IgD-negative memory B cell (primary cell): Measurements from ENCODE around the gene TMEM150B. TPM values are rescaled to one million over a fixed set of nuclear protein-coding genes. Genes with fewer than 3 reads are reported as not detected.

ENCODE experiments used
- H3K27ac Mint-ChIP-seq, 3 donors: one replicate each; pipeline ENCODE4 v1.8.0; 2020 to 2022; ENCODE audit warnings: mild to moderate bottlenecking in 3 of 3, mixed read lengths in 3 of 3, moderate library complexity in 1 of 3
- H3K27me3 Mint-ChIP-seq: one replicate; pipeline ENCODE4 v1.8.0; 2021; ENCODE audit warnings: mixed read lengths
- H3K36me3 Mint-ChIP-seq: one replicate; pipeline ENCODE4 v1.8.0; 2020; ENCODE audit warnings: mild to moderate bottlenecking, mixed read lengths
- H3K4me1 Mint-ChIP-seq, 3 donors: one replicate each; pipeline ENCODE4 v1.8.0; 2020 to 2022; ENCODE audit warnings: mixed read lengths in 3 of 3, mild to moderate bottlenecking in 1 of 3
- H3K4me3 Mint-ChIP-seq, 4 donors: one replicate each; pipeline ENCODE4 v1.8.0; 2020 to 2022; ENCODE audit warnings: mild to moderate bottlenecking in 4 of 4, mixed read lengths in 4 of 4, moderate library complexity in 3 of 4
- H3K9me3 Mint-ChIP-seq, 3 donors: one replicate each; pipeline ENCODE4 v1.8.0; 2020 to 2021; ENCODE audit warnings: mixed read lengths in 3 of 3, mild to moderate bottlenecking in 1 of 3
- polyA plus RNA-seq: library from polyadenylated mRNA; unstranded; fragments of 300-500 nt; fragmentation: Illumina TruSeq; gene quantifications from one replicate; pipeline ENCODE4 v1.2.3, GENCODE V29; 2021

TMEM150B gene
- polyA plus RNA-seq, 1 donor from 2014 or later = not detected

DNA sequence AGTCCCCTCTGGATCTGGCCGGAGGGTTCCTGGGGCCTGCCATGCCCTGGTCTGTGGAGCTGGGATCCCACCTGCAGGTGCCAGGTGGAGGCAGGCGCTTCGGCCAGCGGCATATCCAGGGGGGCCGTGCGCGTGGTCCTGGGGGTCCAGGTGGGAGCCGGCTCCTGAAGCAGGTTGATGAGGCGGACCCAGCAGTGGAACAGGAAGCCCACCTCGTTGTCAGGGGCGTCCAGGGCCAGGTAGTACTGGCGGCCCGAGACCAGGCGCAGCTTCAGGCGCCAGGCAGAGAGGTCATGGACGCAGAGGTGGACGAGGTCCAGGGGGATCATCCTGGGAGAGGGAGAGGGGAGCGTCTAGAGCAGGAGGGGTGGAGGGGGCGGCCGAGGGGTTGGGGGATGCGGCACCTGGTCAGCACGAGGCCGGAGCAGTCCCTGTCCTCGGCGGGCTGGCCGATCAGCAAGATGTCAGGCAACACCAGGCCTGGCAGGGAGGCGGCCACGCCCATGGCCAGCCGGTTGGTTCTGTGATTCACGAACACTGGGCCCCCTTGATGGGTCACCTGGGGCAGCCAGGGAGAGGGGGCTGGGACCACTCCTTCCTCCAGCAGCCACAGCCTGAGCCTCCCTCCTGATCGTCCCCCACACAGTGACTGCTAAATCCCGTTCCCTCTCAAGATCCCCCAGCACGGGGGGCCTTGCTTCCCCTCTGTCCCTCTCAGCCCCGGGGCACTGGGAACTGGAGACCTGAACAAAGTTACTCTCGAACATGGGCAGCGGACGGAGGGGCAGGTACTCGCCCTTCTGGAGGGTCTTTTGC is 37.2 kb upstream of the TMEM150B start:
- peaks cover 0 to 2% (median 0%) of the 10 kb centered on the region in 3 donors for H3K9me3 Mint-ChIP-seq
- no peak overlapping the region for H3K27ac Mint-ChIP-seq
- H3K36me3 Mint-ChIP-seq = peaks cover 2% of the 10 kb centered on the region
- H3K4me3 Mint-ChIP-seq = peak overlapping the region in 1 of 4 donors; percentile 54
- no peaks in the 10 kb centered on the region for H3K4me1 Mint-ChIP-seq
- peaks cover 10% of the 10 kb centered on the region for H3K27me3 Mint-ChIP-seq

DNA sequence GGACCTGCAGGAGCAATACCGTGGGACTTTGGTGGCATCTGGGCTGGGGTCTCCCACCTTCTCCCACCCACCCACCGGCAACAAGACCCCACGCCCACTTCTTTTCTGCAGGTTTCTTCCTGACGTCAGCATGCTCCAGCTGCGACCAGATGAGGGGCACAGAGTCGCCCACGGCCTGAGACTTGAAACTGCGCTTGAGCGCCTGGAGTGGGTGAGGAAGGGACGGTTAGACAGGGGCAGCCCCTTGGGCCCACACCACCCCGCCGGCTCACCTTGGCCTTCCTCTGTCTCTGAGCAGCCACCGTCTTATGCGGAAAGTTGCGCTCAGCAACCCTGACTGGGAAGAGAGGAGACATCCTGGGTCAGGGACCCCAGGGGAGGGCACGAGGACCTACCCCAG is 35.8 kb upstream of the TMEM150B start:
- Mint-ChIP-seq H3K9me3 (peaks cover 0 to 2% (median 0%) of the 10 kb centered on the region in 3 donors), H3K27me3 (peaks cover 19% of the 10 kb centered on the region), H3K27ac (no peak overlapping the region)

DNA sequence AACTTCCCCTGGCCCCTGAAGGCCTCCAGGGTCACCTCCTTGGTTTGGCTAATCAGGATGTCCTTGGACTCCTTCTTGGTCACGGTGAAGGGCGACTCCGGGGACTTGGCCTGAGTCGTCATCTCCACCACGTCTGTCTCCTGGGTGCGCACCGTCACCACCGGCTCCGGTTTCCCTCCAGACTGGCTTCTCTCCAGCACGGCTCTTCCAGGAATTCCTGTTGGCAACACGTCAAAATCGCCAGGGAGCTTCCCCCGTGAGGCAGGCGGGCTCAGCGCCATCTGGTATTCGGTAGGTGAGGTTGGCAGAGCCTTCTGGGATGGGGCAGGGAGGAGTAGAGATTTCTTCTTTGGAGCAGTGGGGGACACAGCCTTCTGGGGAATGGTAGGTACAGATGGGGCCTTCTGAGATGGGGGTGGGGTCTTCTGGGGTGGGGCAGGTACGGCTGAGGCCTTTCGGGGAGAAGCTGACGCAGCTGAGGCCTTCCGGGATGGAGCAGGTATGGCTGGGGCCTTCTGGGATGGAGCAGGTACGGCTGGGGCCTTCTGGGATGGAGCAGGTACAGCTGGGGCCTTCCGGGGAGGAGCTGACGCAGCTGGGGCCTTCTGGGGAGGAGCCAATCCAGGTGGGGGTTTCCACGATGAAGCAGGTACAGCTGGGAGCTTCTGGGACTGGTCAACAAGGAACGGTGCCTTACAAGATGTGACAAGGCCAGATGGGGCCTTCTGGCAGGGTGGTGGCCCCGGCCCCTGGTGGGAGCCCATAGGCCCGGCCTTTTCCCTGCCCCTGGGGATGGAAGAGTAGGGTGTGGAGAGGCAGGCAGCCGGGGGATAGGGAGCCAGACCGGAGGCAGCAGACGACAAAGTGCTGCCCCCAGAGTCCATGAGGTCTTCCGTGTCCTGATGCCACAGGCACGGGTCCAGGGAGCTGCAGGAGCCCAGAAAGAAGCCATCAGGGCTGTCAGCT is 34.1 kb upstream of the TMEM150B start:
- Mint-ChIP-seq H3K4me1 (no peaks in the 10 kb centered on the region), H3K4me3 (no peak overlapping the region), H3K27ac (no peak overlapping the region), H3K27me3 (peaks cover 22% of the 10 kb centered on the region), H3K9me3 (peaks cover 0 to 2% (median 0%) of the 10 kb centered on the region in 3 donors), H3K36me3 (peaks cover 2% of the 10 kb centered on the region)

More for the DNA sequence above, 35.8 kb upstream of the TMEM150B start:
- H3K4me3 Mint-ChIP-seq = no peak overlapping the region
- H3K4me1 Mint-ChIP-seq = no peaks in the 10 kb centered on the region
- peaks cover 2% of the 10 kb centered on the region for H3K36me3 Mint-ChIP-seq

DNA sequence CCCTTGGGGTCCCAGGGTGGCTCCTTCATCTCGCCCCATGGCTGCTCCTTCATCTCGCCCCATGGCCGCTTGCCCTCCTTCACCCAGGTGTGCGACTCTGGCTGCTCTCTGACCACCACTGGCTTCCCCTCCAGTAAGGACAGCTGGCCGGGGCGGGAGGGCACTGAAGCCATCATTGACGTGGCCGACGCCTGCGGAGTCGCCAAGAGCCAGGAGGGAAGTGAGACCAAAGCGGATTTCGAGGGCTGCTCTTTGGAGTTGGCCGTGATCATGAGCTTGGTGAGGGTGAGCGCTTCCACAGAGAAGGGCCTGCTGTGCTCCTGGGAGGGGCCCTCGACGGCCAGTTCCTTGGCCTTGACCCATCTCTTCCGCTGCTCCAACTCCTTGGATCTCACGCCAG is 33.4 kb upstream of the TMEM150B start:
- Mint-ChIP-seq H3K4me3 (no peak overlapping the region), H3K27ac (no peak overlapping the region), H3K9me3 (peaks cover 0 to 2% (median 0%) of the 10 kb centered on the region in 3 donors), H3K4me1 (peaks cover 0 to under 1% (median 0%) of the 10 kb centered on the region in 3 donors), H3K27me3 (peaks cover 24% of the 10 kb centered on the region), H3K36me3 (peaks cover 2% of the 10 kb centered on the region)

DNA sequence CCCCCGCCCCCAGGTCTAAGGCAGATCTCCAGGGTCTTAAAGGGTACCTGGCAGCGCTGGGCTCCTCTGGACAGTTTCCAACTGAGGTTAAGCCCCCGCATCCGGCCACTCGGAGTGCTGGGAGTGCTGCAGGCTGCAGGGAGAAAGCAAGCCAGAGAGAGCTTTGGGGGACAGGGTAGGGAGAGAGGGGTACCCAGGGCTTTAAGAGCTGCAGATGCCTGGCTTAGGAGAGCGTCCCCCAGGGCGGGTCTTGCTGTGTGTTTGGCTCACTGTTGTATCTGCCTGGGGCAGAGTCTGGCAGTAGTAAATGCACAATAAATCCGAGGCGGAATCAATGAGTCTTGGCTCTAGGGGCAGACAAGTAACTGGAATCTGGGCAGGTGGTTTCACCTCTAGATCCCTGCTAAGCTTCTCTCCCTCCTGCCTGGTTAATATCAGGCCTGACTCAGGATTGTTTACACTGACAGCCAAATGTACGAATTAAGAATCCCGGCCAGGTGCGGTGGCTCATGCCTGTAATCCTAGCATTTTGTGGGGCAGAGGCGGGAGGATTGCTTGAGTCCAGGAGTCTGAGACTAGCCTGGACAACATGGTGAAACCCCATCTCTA is 30.2 kb upstream of the TMEM150B start:
- peaks cover 0 to 5% (median 0%) of the 10 kb centered on the region in 3 donors for H3K9me3 Mint-ChIP-seq
- H3K4me3 Mint-ChIP-seq = no peak overlapping the region

DNA sequence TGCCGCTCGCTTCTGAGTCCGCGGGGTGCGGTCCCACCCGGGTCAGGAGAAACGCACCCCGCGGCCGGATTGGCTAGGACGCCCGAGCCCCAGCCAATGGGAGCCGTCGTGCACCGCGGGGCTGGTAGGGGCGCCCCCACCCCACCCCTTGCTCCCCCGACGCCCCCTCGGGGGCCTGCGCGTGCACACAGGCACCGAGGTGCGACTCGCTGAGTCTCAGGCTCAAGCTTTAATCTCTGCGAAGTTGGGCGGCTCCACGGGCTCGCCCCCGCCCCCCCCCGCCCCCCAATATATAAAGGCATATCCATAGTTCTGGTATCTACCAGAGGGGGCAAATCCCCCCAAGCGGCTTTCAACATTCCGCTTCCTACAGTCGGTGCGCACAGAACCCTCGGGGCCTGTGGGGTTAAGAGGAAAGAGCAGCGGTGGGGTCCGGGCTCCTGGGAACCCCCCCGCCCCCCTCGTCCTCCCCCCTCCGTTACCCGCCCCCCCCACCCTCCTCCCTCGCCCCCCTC is 29.6 kb upstream of the TMEM150B start, which contains the start of gene COX6B2:
COX6B2 (minus strand) TSS at position 22 of the 515 bp plus-strand sequence. CDS start 198 bp downstream, outside the sequence.
- peaks cover 4 to 9% (median 5%) of the 10 kb centered on the region in 3 donors for H3K4me1 Mint-ChIP-seq
- H3K9me3 Mint-ChIP-seq = peaks cover 0 to 5% (median 0%) of the 10 kb centered on the region in 3 donors
- peak within 1 kb of the TSS; percentile 50 to 89 (median 76) for H3K4me3 Mint-ChIP-seq
- H3K36me3 Mint-ChIP-seq = peaks cover 2% of the 10 kb centered on the region
- H3K27me3 Mint-ChIP-seq = peaks cover 46% of the 10 kb centered on the region
- peak within 1 kb of the TSS in 1 of 3 donors; percentile 39 for H3K27ac Mint-ChIP-seq

More for the DNA sequence above, 30.2 kb upstream of the TMEM150B start:
- Mint-ChIP-seq H3K27me3 (peaks cover 46% of the 10 kb centered on the region), H3K27ac (no peak overlapping the region), H3K4me1 (peaks cover 4 to 9% (median 5%) of the 10 kb centered on the region in 3 donors), H3K36me3 (peaks cover 2% of the 10 kb centered on the region)

DNA sequence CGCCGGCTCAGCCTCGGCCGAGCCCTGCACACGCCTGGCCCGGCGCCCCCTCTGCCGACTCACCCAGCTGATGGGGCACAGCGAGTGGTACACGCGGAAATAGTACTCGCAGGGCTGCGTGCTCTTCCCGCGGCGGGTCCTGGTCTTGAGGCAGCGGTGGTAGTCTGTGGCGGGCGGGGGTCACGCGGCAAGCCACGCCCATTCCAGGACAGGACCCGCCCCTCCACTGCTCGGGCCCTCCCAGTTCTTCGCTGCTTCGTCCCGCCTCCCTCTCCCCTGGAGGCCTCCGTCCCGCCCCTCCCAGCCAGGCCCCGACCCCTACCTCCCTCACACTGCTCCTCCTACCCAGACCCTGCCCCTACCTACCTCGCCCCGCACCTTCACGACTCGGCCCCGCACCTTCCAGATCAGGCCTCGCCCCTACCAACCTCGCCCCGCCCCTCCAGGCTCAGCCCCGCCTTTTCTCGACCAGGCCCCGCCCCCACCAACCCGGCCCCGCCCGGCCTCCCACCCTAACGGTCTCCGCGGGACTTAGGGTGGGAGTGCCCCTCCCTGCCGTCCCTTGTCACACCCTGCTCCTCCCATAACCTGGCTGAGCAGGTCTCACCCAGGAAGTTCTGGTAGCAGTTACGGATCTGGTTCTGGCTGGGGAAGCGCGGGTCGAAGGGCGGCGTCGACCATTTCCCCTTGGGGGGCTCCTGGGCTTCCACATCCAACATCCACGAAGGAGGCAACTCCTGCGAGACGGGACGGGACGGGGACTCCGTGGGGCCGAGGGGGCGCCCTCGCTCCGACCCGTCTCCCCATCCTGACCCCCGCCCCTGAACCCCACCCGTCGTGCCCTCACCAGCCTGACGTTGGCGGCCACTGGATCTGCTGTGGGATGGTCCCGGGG is 28.9 kb upstream of the TMEM150B start:
- Mint-ChIP-seq H3K9me3 (peaks cover 0 to 5% (median 0%) of the 10 kb centered on the region in 3 donors), H3K27me3 (peaks cover 46% of the 10 kb centered on the region), H3K27ac (peak overlapping the region in 1 of 3 donors; percentile 39), H3K4me3 (peak overlapping the region in 3 of 4 donors; percentile 68 to 89 (median 85)), H3K4me1 (peaks cover 4 to 9% (median 5%) of the 10 kb centered on the region in 3 donors), H3K36me3 (peaks cover 2% of the 10 kb centered on the region)

DNA sequence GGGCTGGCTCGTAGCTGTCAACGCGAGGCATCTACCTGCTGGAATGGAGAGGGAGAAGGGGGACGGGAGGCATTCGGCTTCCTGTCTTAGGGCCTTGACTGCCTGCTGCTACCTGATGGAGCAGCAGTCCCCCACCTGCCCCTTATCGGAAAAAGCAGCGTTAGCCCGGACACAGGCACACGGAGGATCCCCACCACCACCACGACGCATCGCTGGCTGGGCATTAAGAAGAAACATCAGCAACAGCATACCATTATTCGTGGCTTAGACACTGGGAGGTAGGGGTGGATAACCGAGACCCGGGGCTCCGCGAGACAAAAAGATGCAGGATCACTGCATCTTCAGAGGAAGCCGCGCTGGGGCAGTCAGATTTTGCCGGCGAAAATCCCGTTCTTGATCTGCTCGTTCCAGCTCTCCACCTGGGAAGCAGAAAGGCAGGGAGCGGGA is 28.2 kb upstream of the TMEM150B start:
- peak overlapping the region; percentile 50 to 89 (median 76) for H3K4me3 Mint-ChIP-seq
- H3K27me3 Mint-ChIP-seq = peaks cover 46% of the 10 kb centered on the region
- H3K27ac Mint-ChIP-seq = no peak overlapping the region
- peaks cover 4 to 9% (median 5%) of the 10 kb centered on the region in 3 donors for H3K4me1 Mint-ChIP-seq
- peaks cover 0 to 5% (median 0%) of the 10 kb centered on the region in 3 donors for H3K9me3 Mint-ChIP-seq
- peaks cover 2% of the 10 kb centered on the region for H3K36me3 Mint-ChIP-seq

DNA sequence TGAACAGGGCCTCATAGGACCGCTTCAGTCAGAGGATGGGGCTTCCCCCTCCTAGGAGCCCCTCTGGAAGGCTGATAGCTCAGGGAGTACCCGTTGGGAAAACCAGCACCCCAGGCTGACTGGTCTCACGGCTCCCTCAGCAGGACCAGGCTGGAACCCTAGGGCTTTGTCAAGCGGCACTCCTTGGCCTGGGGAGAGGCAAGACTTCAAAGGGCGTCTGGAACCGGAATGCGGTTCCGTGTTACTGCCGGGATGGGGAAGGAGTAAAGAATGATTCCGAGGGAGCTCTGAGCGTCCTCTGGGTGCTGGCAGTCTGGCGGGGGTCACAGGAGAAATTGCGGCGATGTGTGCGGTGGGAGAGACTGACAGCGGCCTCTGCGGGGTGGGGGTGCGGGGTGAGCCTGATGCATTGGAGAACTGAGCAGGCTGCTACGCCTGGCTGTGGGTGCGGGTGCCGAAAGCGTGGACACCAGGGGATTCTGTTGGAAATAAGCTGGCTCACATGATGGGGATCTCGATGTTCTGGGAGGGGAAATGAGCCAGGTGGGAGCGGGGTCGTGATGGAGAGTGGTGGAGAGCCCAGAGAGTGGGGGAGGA is 27.5 kb upstream of the TMEM150B start:
- Mint-ChIP-seq H3K4me3 (peak overlapping the region in 3 of 4 donors; percentile 19 to 73 (median 50)), H3K36me3 (peaks cover 2% of the 10 kb centered on the region), H3K4me1 (peaks cover 4 to 9% (median 5%) of the 10 kb centered on the region in 3 donors), H3K27me3 (peaks cover 47% of the 10 kb centered on the region), H3K27ac (peak overlapping the region in 1 of 3 donors; percentile 6), H3K9me3 (peaks cover 0 to 3% (median 0%) of the 10 kb centered on the region in 3 donors)

DNA sequence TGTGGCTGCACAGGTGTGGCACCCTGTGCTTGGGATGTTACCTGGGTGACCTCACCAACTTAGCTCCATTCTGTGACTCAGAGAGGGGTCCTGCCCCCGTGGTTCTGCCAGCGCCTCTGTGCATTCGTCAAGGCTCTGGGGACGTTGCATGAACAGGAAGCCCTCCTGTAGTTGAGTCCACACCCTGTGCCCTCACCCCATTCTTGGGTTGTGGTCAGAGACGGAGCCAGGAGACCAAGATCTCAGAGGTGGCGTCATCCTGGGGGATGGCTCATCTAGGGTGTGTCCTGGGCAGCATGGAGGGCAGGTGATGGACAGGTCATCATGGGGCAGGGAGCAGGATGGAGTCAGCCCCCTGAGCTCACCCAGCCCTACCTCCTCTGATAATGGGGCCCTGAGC is 26.9 kb upstream of the TMEM150B start:
- H3K27me3 Mint-ChIP-seq = peaks cover 44% of the 10 kb centered on the region
- H3K27ac Mint-ChIP-seq = peak overlapping the region in 1 of 3 donors; percentile 69
- H3K9me3 Mint-ChIP-seq = peaks cover 0 to 3% (median 0%) of the 10 kb centered on the region in 3 donors
- H3K4me3 Mint-ChIP-seq = no peak overlapping the region
- no peaks in the 10 kb centered on the region for H3K36me3 Mint-ChIP-seq
- H3K4me1 Mint-ChIP-seq = peaks cover 4 to 9% (median 5%) of the 10 kb centered on the region in 3 donors

DNA sequence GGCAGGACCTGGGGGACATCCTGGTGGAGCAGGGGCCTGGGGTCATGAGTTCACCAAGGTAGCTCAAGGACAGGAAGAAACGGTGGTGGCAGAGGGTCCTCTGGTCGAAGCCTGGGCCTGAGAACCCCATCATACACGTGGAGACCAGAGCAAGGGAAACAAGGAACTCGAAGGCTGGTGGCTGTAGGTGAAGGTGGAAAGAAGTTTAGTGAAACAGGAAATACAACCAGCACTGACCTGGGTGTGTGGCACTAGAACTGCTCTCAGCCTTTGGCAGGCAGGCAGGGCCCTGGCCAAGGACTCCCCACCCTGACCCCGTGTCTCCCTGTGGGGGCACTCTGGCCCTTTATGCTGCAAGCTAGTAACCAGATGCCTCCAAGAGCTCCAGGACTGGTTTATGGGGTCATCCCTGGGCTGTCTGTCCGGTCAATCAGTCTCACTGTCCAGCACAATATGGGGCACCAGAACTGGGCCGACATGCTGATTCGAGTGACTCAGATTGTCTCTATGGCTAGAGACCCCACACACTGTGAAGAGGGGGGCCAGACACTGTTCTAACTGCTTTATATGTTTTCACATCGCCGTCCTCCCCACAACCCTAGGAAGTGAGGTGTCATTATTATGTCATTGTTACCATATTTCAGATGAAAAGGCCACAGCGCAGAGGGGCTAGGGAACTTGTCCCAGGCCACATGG is 25.6 kb upstream of the TMEM150B start:
- Mint-ChIP-seq H3K27me3 (peaks cover 34% of the 10 kb centered on the region), H3K27ac (no peak overlapping the region), H3K4me3 (no peak overlapping the region), H3K9me3 (peaks cover 0 to 3% (median 0%) of the 10 kb centered on the region in 3 donors), H3K36me3 (no peaks in the 10 kb centered on the region), H3K4me1 (peaks cover 4 to 9% (median 5%) of the 10 kb centered on the region in 3 donors)

DNA sequence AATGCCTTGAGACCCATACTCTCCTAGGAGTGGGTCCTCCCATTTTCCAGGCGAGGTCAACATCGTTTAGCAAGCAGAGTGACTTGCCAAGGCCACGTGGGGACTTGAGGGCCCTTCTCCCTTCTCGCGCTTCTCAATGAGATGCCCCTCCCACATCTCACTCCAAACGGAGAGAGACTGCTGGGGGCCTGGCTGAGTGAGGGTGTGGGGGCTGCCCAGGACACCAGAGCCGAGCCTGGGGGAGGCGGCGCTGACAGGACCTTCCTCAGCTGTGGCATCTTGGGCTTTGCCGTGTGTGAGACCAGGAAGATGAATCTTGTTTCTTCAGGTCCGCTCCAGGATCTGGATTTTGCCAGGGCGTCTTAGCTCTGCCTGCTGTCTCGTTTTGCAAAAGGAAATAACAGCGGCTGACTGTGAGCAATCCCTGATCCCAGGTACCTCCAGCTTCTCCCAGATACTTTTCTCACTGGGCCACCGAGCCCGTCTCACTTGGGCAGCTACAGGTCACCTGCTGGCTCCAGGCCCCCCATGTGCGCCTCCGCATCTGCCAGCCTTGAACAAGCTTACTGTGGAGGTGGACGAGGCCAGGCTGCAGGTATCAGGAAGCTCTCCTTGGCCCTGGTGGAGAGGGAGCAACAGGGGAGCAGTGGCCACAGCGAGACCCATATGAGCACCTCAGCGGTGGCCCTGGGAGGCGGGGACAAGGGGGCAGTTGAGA is 23.3 kb upstream of the TMEM150B start:
- H3K4me1 Mint-ChIP-seq = peaks cover 4 to 9% (median 5%) of the 10 kb centered on the region in 3 donors
- H3K4me3 Mint-ChIP-seq = no peak overlapping the region
- no peaks in the 10 kb centered on the region for H3K36me3 Mint-ChIP-seq

More for the DNA sequence above, 23.3 kb upstream of the TMEM150B start:
- no peak overlapping the region for H3K27ac Mint-ChIP-seq
- peaks cover 0 to 3% (median 0%) of the 10 kb centered on the region in 3 donors for H3K9me3 Mint-ChIP-seq
- H3K27me3 Mint-ChIP-seq = peaks cover 25% of the 10 kb centered on the region
